ENCODE measurements around the gene AHCYL2. TPM values are rescaled to one million over a fixed set of nuclear protein-coding genes. Genes with fewer than 3 reads are reported as not detected.

Gene AHCYL2
- total RNA-seq, 1 donor from 2014 or later: 39.3 TPM

DNA sequence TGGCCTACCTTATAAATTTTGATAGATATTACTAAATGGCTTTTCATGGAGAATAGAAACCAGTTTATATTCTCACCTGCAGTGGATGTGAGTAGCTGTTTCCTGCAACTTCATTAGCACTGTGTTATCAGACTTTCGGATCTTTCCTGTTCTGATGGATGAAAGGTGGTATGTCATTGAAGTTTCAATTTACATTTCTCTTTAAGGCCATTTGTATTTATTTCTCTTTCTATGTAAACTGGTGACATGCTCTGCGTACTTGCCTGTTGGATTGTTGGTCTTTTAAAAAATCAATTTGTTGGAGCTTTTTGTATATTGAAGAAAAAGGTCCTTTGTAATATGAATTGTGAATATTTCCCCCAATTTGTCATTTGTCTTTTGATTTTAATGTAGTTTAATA lies 113.6 kb downstream of the AHCYL2 start:
- no peaks in the 10 kb centered on the region for H3K36me3 ChIP-seq
- no peak overlapping the region for H3K27ac Mint-ChIP-seq
- H3K27ac ChIP-seq: no peak overlapping the region
- TF ChIP-seq, protein P1, sequence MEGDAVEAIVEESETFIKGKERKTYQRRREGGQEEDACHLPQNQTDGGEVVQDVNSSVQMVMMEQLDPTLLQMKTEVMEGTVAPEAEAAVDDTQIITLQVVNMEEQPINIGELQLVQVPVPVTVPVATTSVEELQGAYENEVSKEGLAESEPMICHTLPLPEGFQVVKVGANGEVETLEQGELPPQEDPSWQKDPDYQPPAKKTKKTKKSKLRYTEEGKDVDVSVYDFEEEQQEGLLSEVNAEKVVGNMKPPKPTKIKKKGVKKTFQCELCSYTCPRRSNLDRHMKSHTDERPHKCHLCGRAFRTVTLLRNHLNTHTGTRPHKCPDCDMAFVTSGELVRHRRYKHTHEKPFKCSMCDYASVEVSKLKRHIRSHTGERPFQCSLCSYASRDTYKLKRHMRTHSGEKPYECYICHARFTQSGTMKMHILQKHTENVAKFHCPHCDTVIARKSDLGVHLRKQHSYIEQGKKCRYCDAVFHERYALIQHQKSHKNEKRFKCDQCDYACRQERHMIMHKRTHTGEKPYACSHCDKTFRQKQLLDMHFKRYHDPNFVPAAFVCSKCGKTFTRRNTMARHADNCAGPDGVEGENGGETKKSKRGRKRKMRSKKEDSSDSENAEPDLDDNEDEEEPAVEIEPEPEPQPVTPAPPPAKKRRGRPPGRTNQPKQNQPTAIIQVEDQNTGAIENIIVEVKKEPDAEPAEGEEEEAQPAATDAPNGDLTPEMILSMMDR (IDR thresholded peaks at IDR 0.05): no peak
- TF ChIP-seq EZH2phosphoT487 (IDR thresholded peaks at IDR 0.05) (no peak), EZH2 (IDR thresholded peaks at IDR 0.05) (no peak)
- peaks cover 2% of the 10 kb centered on the region for H3K27me3 Mint-ChIP-seq (ENCODE audit: insufficient read depth, low read depth)
- no peak for DNase-seq (ENCODE audit: low spot score)
- no peaks in the 10 kb centered on the region for H3K27me3 ChIP-seq
- no peak overlapping the region for H2AFZ ChIP-seq (replicated peaks)
- H3K36me3 Mint-ChIP-seq: peaks cover 2% of the 10 kb centered on the region
- H3K9ac ChIP-seq: no peak overlapping the region
- no peaks in the 10 kb centered on the region for H4K20me1 ChIP-seq (ENCODE audit: low read depth)
- H3K4me1 ChIP-seq: peaks cover 3% of the 10 kb centered on the region
- H3K9me3 Mint-ChIP-seq: no peaks in the 10 kb centered on the region
- no peak overlapping the region for H3K4me2 ChIP-seq
- H3K79me2 ChIP-seq (ENCODE audit: low read depth): no peaks in the 10 kb centered on the region
- H3K4me1 Mint-ChIP-seq: no peaks in the 10 kb centered on the region
- H3K4me3 Mint-ChIP-seq: no peak overlapping the region
- no peak overlapping the region for H3K4me3 ChIP-seq
- peaks cover 22% of the 10 kb centered on the region for H3F3A ChIP-seq (ENCODE audit: low read depth)
- H3K9me3 ChIP-seq (ENCODE audit: low read depth): no peaks in the 10 kb centered on the region

DNA sequence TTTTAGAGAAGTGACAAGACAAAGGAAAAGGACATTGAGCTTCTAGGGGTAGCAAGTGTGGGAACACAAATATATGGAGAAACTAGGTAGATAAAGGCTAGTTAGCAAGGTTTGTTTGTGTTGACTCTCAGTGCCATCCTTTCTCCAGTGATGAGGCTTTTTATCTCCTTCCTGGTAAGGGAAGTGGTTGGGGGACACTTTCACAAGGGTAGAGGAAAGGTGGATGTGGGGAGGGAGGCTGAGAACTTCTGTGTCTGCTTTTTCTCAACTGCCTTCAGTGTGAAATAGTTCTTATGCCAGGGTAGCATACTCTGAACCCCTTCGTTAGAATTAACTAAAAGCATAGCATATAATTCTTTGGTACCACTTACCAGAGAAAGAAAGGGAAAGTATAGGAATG lies 116.4 kb downstream of the AHCYL2 start:
- H3K36me3 ChIP-seq: no peaks in the 10 kb centered on the region
- H3K4me1 Mint-ChIP-seq: peaks cover 6% of the 10 kb centered on the region
- no peak overlapping the region for H2AFZ ChIP-seq (replicated peaks)
- H3K27me3 Mint-ChIP-seq (ENCODE audit: insufficient read depth, low read depth): peaks cover 2% of the 10 kb centered on the region
- H4K20me1 ChIP-seq (ENCODE audit: low read depth): no peaks in the 10 kb centered on the region
- H3K36me3 Mint-ChIP-seq: peaks cover 2% of the 10 kb centered on the region
- no peak overlapping the region for H3K4me3 ChIP-seq
- peaks cover 29% of the 10 kb centered on the region for H3F3A ChIP-seq (ENCODE audit: low read depth)
- no peak overlapping the region for H3K4me2 ChIP-seq
- no peak for DNase-seq (ENCODE audit: low spot score)
- no peak overlapping the region for H3K27ac Mint-ChIP-seq
- TF ChIP-seq, protein P1 (IDR thresholded peaks at IDR 0.05): no peak
- TF ChIP-seq EZH2phosphoT487 (IDR thresholded peaks at IDR 0.05) (no peak), EZH2 (IDR thresholded peaks at IDR 0.05) (no peak)
- H3K4me1 ChIP-seq: peaks cover 8% of the 10 kb centered on the region
- no peak overlapping the region for H3K9ac ChIP-seq
- no peak overlapping the region for H3K27ac ChIP-seq
- H3K27me3 ChIP-seq: no peaks in the 10 kb centered on the region
- no peaks in the 10 kb centered on the region for H3K9me3 Mint-ChIP-seq
- H3K9me3 ChIP-seq (ENCODE audit: low read depth): no peaks in the 10 kb centered on the region
- no peak overlapping the region for H3K4me3 Mint-ChIP-seq
- no peaks in the 10 kb centered on the region for H3K79me2 ChIP-seq (ENCODE audit: low read depth)

DNA sequence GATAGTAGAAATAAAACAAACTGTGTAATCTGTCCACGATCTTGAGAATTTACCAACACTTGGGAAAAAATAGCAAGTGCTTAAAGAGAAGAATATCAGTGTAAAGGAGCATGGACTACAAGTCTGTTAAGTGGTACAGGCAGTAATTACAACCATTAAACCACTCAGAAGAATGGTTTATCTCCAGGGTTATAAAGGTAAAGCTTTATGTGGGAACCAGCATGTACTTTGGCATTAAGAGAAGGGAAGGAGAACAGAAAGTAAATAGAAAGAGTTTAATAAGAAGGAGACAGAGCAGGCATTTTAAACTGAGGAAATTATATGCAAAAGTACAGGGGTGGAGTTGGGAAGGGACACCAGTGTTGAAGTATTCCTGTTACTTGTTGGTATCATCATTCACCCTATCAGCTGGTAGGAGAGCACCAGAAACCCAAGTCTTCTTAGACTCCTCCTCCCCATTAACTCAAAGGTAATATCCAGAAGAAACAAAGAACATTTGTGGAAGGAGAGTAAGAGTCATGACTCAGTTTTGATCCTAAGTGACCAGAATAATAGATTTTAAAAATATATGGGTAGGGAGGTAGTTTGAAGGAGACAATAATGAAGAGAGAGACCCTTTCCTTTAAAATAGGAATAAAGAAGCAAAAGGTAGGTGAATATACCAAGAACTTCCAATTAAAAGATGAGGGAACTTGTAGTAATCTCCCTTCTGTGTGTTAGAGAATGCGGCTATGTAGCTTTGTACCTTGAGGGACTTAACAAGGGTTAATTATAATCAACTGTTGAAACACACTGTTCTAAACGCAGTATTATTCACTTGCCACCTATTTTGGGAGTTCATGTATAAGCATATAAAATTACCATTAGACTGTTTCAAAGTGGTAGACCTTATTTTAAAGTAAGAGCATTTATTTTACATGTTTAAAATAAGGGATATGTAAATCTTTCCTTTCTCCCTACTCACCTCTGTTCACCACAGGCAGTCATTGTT lies 117.3 kb downstream of the AHCYL2 start:
- Histone ChIP-seq H3K36me3 (no peaks in the 10 kb centered on the region), H3K27me3 (no peaks in the 10 kb centered on the region), H3K79me2 (ENCODE audit: low read depth) (no peaks in the 10 kb centered on the region), H3K4me1 (peaks cover 8% of the 10 kb centered on the region), H3K27ac (no peak overlapping the region), H2AFZ (replicated peaks) (no peak overlapping the region), H4K20me1 (ENCODE audit: low read depth) (no peaks in the 10 kb centered on the region), H3K4me2 (no peak overlapping the region), H3K4me3 (no peak overlapping the region), H3K9me3 (ENCODE audit: low read depth) (no peaks in the 10 kb centered on the region), H3F3A (ENCODE audit: low read depth) (peaks cover 29% of the 10 kb centered on the region), H3K9ac (no peak overlapping the region)
- Mint-ChIP-seq H3K27me3 (ENCODE audit: insufficient read depth, low read depth) (peaks cover 2% of the 10 kb centered on the region), H3K4me3 (no peak overlapping the region), H3K27ac (no peak overlapping the region), H3K9me3 (no peaks in the 10 kb centered on the region), H3K4me1 (peaks cover 6% of the 10 kb centered on the region), H3K36me3 (peaks cover 2% of the 10 kb centered on the region)
- no peak for TF ChIP-seq EZH2 (IDR thresholded peaks at IDR 0.05)
- TF ChIP-seq EZH2phosphoT487 (IDR thresholded peaks at IDR 0.05): no peak
- TF ChIP-seq, protein P1 (IDR thresholded peaks at IDR 0.05): no peak
- no peak for DNase-seq (ENCODE audit: low spot score)
